Stimulated activated CD4-positive, alpha-beta T cell treated with anti-CD3 and anti-CD28 coated beads, Interleukin-1b, Interleukin-23, amount 100 ng/mL, for 24 hours (primary cell): ENCODE data around the gene PLEKHA5.
"Not testable (repeated sequence)": the region's sequence is repeated elsewhere in the genome, so short reads cannot be mapped to it uniquely, and the experiment has no call there.

Experiments used
- DNase-seq, 4 experiments: peaks; one replicate each; pipeline ENCODE4 v3.0.0-alpha.2; 2020; ENCODE audit warnings: low read depth in 4 of 4, low spot score in 1 of 4

PLEKHA5 gene

GRCh38 chr12:19166387-19166786, 36.9 kb downstream of the PLEKHA5 start:
- DNase-seq: no peak

- no peak for DNase-seq
These were observed 37.4 kb downstream of the PLEKHA5 start for GRCh38 chr12:19166956-19167355.

- no peak for DNase-seq
These were observed 38.2 kb downstream of the PLEKHA5 start for GRCh38 chr12:19167708-19168107.

- DNase-seq: no peak
These were observed 39.1 kb downstream of the PLEKHA5 start for GRCh38 chr12:19168644-19169043.

GRCh38 chr12:19169222-19169621, 39.7 kb downstream of the PLEKHA5 start:
- no peak for DNase-seq

GRCh38 chr12:19170286-19170685, 40.8 kb downstream of the PLEKHA5 start:
- DNase-seq: not testable (repeated sequence)

- DNase-seq: no peak
These were observed 42.2 kb downstream of the PLEKHA5 start for GRCh38 chr12:19171731-19172130.

GRCh38 chr12:19177754-19178153, 48.2 kb downstream of the PLEKHA5 start:
- no peak for DNase-seq

- DNase-seq: no peak
These were observed 50.5 kb downstream of the PLEKHA5 start for GRCh38 chr12:19179986-19180385.

- DNase-seq: no peak
These were observed 52.3 kb downstream of the PLEKHA5 start for GRCh38 chr12:19181666-19182426.

GRCh38 chr12:19183121-19183838, 53.7 kb downstream of the PLEKHA5 start:
- DNase-seq: no peak

- no peak for DNase-seq
These were observed 55.9 kb downstream of the PLEKHA5 start for GRCh38 chr12:19185262-19185929.

GRCh38 chr12:19186722-19187661, 57.5 kb downstream of the PLEKHA5 start:
- DNase-seq: no peak

- DNase-seq: no peak
These were observed 60.0 kb downstream of the PLEKHA5 start for GRCh38 chr12:19189522-19189921.

GRCh38 chr12:19190292-19191031, 60.9 kb downstream of the PLEKHA5 start:
- DNase-seq: no peak

GRCh38 chr12:19191089-19191488, 61.6 kb downstream of the PLEKHA5 start:
- no peak for DNase-seq

- DNase-seq: no peak
These were observed 62.0 kb downstream of the PLEKHA5 start for GRCh38 chr12:19191563-19191962.

- no peak for DNase-seq
These were observed 63.2 kb downstream of the PLEKHA5 start for GRCh38 chr12:19192710-19193109.

- no peak for DNase-seq
These were observed 65.4 kb downstream of the PLEKHA5 start for GRCh38 chr12:19194963-19195362.

GRCh38 chr12:19196959-19197630, 67.6 kb downstream of the PLEKHA5 start:
- DNase-seq: no peak
